SK-N-MC (cell line): ENCODE results near the gene CEACAM19.

Source experiments
- EZH2 ChIP-seq: fragments of 200-600 bp; sonication (generic); IDR thresholded peaks from one replicate; pipeline ENCODE4 v1.6.1; 2017; ENCODE audit warnings: antibody characterized with exemption
- FOXP2 ChIP-seq: optimal IDR thresholded peaks from 2 replicates; pipeline ENCODE3; 2011; ENCODE audit warnings: mild to moderate bottlenecking, moderate library complexity; ENCODE audit not compliant: insufficient read depth; ENCODE audit errors: extremely low read length, control extremely low read depth
- POLR2AphosphoS5 ChIP-seq: IDR thresholded peaks from 2 replicates; pipeline ENCODE4 v1.6.1; 2012; ENCODE audit warnings: mild to moderate bottlenecking, low read depth, low read length, borderline replicate concordance

DNA sequence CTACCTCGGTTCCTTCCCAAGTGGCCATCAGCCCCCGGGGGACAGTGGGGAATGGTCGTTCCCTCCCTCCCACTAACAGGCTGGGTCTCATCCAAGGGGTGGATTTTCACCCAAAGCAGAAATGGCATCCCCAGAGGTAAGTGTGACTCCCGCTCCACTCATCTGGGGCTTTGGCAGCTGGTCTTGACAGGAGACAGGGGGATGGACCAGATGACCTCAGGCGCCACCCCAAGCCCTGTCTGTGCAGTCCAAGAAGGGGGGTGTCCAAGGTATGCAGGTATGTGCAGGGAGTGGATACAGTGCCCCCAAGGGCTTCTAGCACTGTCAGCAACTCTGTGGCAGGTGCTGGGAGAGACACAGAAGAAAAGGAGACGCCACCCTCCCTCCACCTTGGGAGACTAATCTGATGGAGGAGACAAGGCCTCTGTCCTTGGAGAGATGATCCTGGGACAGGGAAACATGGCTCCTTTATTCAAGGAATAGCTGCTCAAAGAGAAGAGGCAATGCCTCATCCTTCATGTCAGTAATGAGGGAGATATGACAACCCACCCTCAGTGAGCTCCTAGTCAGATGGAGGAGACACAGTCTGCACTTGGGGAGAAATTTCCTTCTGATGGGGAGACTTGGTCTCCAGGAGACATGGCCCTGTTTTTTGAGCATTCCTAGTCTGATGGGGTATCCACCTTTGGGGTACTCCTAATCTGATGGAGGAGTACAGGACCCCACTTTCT, 35.4 kb downstream of the CEACAM19 start:
- TF ChIP-seq POLR2AphosphoS5 (no peak), EZH2 (no peak), FOXP2 (no peak)
